ENCODE measurements around the gene PTPRE. TPM values are rescaled to one million over a fixed set of nuclear protein-coding genes. Genes with fewer than 3 reads are reported as not detected.

PTPRE gene
- total RNA-seq, 1 experiment from 2014 or later = 12.3 TPM

- no TSS peak for BruUV-seq (replicated peaks)
- Histone ChIP-seq H3K4me1 (ENCODE audit: control insufficient read depth in 1 of 2, insufficient read depth in 2 of 2, low read length in 2 of 2) (no peaks in the 10 kb centered on the region), H4K20me1 (ENCODE audit: insufficient read depth) (no peaks in the 10 kb centered on the region), H3K4me2 (ENCODE audit: low read length) (no peak overlapping the region), H3K4me3 (replicated peaks in 1 of 2; ENCODE audit: low read depth in 1 of 2, low read length in 2 of 2) (no peak overlapping the region), H3K9me3 (ENCODE audit: control insufficient read depth in 1 of 2, insufficient read depth in 1 of 2, low read depth in 1 of 2, low read length in 2 of 2) (no peaks in the 10 kb centered on the region), H3K36me3 (ENCODE audit: control insufficient read depth in 1 of 2, insufficient read depth in 2 of 2, low read length in 2 of 2) (no peaks in the 10 kb centered on the region), H3K79me2 (ENCODE audit: insufficient read depth, low read length) (no peaks in the 10 kb centered on the region), H3K27me3 (ENCODE audit: insufficient read depth, low read length) (peaks cover 18% of the 10 kb centered on the region; the same call in 1 of the 2 replicates), H3K9ac (ENCODE audit: low read length) (no peak overlapping the region), H3K27ac (ENCODE audit: low read depth, low read length) (no peak overlapping the region), H2AFZ (ENCODE audit: low read depth, low read length, poor library complexity, severe bottlenecking) (no peak overlapping the region), H3K9me2 (ENCODE audit: insufficient read depth) (no peaks in the 10 kb centered on the region)
- no peak for ATAC-seq
- intact Hi-C loops (cut with micrococcal nuclease) = no loop called here
- ChIA-PET CTCF (interaction anchor here (1.0 to 1.3 kb wide), 2 partner anchors 24 to 133 kb away, joined by 3 to 6 read pairs; no protein-coding TSS in a partner anchor), RAD21 (ENCODE audit: low non-redundant PET in 1 of 2, low total read pairs in 2 of 2, uncharacterized antibody in 2 of 2, unreplicated experiment in 2 of 2) (no interaction called here), POLR2A (no interaction called here)
- TF ChIP-seq ZNF274 (IDR thresholded peaks at IDR 0.05; ENCODE audit: low read depth, low read length) (no peak), SIN3A (IDR thresholded peaks at IDR 0.05; ENCODE audit: low read depth) (no peak), MAX (IDR thresholded peaks at IDR 0.05) (no peak), FOSL1 (IDR thresholded peaks at IDR 0.05; ENCODE audit: low read depth) (no peak), SRF (IDR thresholded peaks at IDR 0.05; ENCODE audit: low read depth) (no peak), CTCF (IDR thresholded peaks at IDR 0.05 in 2 of 3, conservative IDR thresholded peaks at IDR 0.05 in 1 of 3; ENCODE audit: borderline replicate concordance in 1 of 3, insufficient read depth in 1 of 3, low read depth in 2 of 3, low read length in 2 of 3) (no peak)
- DNase-seq (ENCODE audit: low read depth, low spot score) = no peak
Observed at GRCh38 chr10:127878475-127879055, 28.3 kb upstream of the PTPRE start.

GRCh38 chr10:127880557-127880956 lies 26.3 kb upstream of the PTPRE start:
- no TSS peak for BruUV-seq (replicated peaks)
- TF ChIP-seq MAX (IDR thresholded peaks at IDR 0.05) = no peak
- no peak for TF ChIP-seq CBX3 (IDR thresholded peaks at IDR 0.05; ENCODE audit: low read depth)
- no peak for TF ChIP-seq SP1 (IDR thresholded peaks at IDR 0.05; ENCODE audit: low read depth)
- no peak for TF ChIP-seq TCF7L2 (IDR thresholded peaks at IDR 0.05; ENCODE audit: borderline replicate concordance, extremely low read depth, insufficient read depth, insufficient read length)
- TF ChIP-seq POLR2AphosphoS5 (IDR thresholded peaks at IDR 0.05; ENCODE audit: low read depth, low read length) = no peak
- TF ChIP-seq POLR2A (IDR thresholded peaks at IDR 0.05; ENCODE audit: borderline replicate concordance, extremely low read depth, insufficient read depth, insufficient read length) = no peak
- TF ChIP-seq ELF1 (IDR thresholded peaks at IDR 0.05; ENCODE audit: borderline replicate concordance, low read depth) = no peak
- TF ChIP-seq ZNF274 (IDR thresholded peaks at IDR 0.05; ENCODE audit: low read depth, low read length) = no peak
- TF ChIP-seq CTCF (IDR thresholded peaks at IDR 0.05 in 2 of 3, conservative IDR thresholded peaks at IDR 0.05 in 1 of 3; ENCODE audit: borderline replicate concordance in 1 of 3, insufficient read depth in 1 of 3, low read depth in 2 of 3, low read length in 2 of 3) = no peak
- TF ChIP-seq SRF (IDR thresholded peaks at IDR 0.05; ENCODE audit: low read depth) = no peak
- no peak for TF ChIP-seq EZH2phosphoT487 (IDR thresholded peaks at IDR 0.05; ENCODE audit: borderline replicate concordance)
- TF ChIP-seq YY1 (IDR thresholded peaks at IDR 0.05; ENCODE audit: extremely low read depth, insufficient replicate concordance, low read depth, low read length) = no peak
- TF ChIP-seq RAD21 (IDR thresholded peaks at IDR 0.05; ENCODE audit: low read depth) = no peak
- no peak for TF ChIP-seq FOSL1 (IDR thresholded peaks at IDR 0.05; ENCODE audit: low read depth)

More at GRCh38 chr10:127880557-127880956, 26.3 kb upstream of the PTPRE start:
- intact Hi-C loops (cut with micrococcal nuclease) = no loop called here
- no peak for ATAC-seq
- Histone ChIP-seq H3K9me3 (ENCODE audit: control insufficient read depth in 1 of 2, insufficient read depth in 1 of 2, low read depth in 1 of 2, low read length in 2 of 2) (no peaks in the 10 kb centered on the region), H3K9me2 (ENCODE audit: insufficient read depth) (no peaks in the 10 kb centered on the region), H3K9ac (ENCODE audit: low read length) (no peak overlapping the region), H3K4me2 (ENCODE audit: low read length) (no peak overlapping the region), H3K4me3 (replicated peaks in 1 of 2; ENCODE audit: low read depth in 1 of 2, low read length in 2 of 2) (no peak overlapping the region), H3K36me3 (ENCODE audit: control insufficient read depth in 1 of 2, insufficient read depth in 2 of 2, low read length in 2 of 2) (no peaks in the 10 kb centered on the region), H2AFZ (ENCODE audit: low read depth, low read length, poor library complexity, severe bottlenecking) (no peak overlapping the region), H3K27me3 (ENCODE audit: insufficient read depth, low read length) (peaks cover 18% of the 10 kb centered on the region; the same call in 1 of the 2 replicates), H3K79me2 (ENCODE audit: insufficient read depth, low read length) (no peaks in the 10 kb centered on the region), H4K20me1 (ENCODE audit: insufficient read depth) (no peaks in the 10 kb centered on the region), H3K4me1 (ENCODE audit: control insufficient read depth in 1 of 2, insufficient read depth in 2 of 2, low read length in 2 of 2) (no peaks in the 10 kb centered on the region), H3K27ac (ENCODE audit: low read depth, low read length) (no peak overlapping the region)
- ChIA-PET RAD21 (ENCODE audit: low non-redundant PET in 1 of 2, low total read pairs in 2 of 2, uncharacterized antibody in 2 of 2, unreplicated experiment in 2 of 2) (no interaction called here), POLR2A (no interaction called here), CTCF (no interaction called here)
- no peak for DNase-seq (ENCODE audit: low read depth, low spot score)

Measured in HCT116 (cell line).